ENCODE measurements around the gene CCNF.

CCNF gene

GRCh38 chr16:2493605-2494004, 64.4 kb downstream of the CCNF start:
- ChIA-PET POLR2A (no interaction called here), CTCF (interaction anchor here (8.1 kb wide), 1 partner anchor 8 kb away, joined by 36 read pairs; no protein-coding TSS in a partner anchor)
- no peak for DNase-seq (ENCODE audit: extremely low spot score)
- TF ChIP-seq CTCF (IDR thresholded peaks at IDR 0.05; ENCODE audit: control extremely low read depth, extremely low read depth, low read depth, missing control alignments): no peak

- no peak for TF ChIP-seq CTCF (IDR thresholded peaks at IDR 0.05; ENCODE audit: control extremely low read depth, extremely low read depth, low read depth, missing control alignments)
- ChIA-PET CTCF (interaction anchor here (2.7 kb wide), 1 partner anchor 15 kb away, joined by 7 read pairs; no protein-coding TSS in a partner anchor), POLR2A (no interaction called here)
- DNase-seq (ENCODE audit: extremely low spot score): no peak
Measured at GRCh38 chr16:2494616-2495015, 65.4 kb downstream of the CCNF start.

GRCh38 chr16:2495041-2495440, 65.8 kb downstream of the CCNF start:
- POLR2A ChIA-PET: no interaction called here
- TF ChIP-seq CTCF (IDR thresholded peaks at IDR 0.05; ENCODE audit: control extremely low read depth, extremely low read depth, low read depth, missing control alignments): no peak
- DNase-seq (ENCODE audit: extremely low spot score): no peak
- CTCF ChIA-PET: interaction anchor here (2.7 kb wide), 1 partner anchor 15 kb away, joined by 7 read pairs; no protein-coding TSS in a partner anchor

- ChIA-PET CTCF (interaction anchor here (1.3 to 2.7 kb wide), 3 partner anchors 13 to 156 kb away, joined by 4 to 7 read pairs (median 4); partner anchors contain the start of gene ABCA3), POLR2A (no interaction called here)
- DNase-seq (ENCODE audit: extremely low spot score): no peak
- TF ChIP-seq CTCF (IDR thresholded peaks at IDR 0.05; ENCODE audit: control extremely low read depth, extremely low read depth, low read depth, missing control alignments): no peak
Measured at GRCh38 chr16:2496223-2497115, 67.2 kb downstream of the CCNF start.

GRCh38 chr16:2497116-2497630, 67.9 kb downstream of the CCNF start:
- no peak for DNase-seq (ENCODE audit: extremely low spot score)
- POLR2A ChIA-PET: no interaction called here
- no peak for TF ChIP-seq CTCF (IDR thresholded peaks at IDR 0.05; ENCODE audit: control extremely low read depth, extremely low read depth, low read depth, missing control alignments)
- CTCF ChIA-PET: interaction anchor here (1.3 kb wide), 2 partner anchors 74 to 157 kb away, joined by 4 read pairs; partner anchors contain the start of gene ABCA3

- ChIA-PET CTCF (no interaction called here), POLR2A (no interaction called here)
- no peak for DNase-seq (ENCODE audit: extremely low spot score)
- no peak for TF ChIP-seq CTCF (IDR thresholded peaks at IDR 0.05; ENCODE audit: control extremely low read depth, extremely low read depth, low read depth, missing control alignments)
Measured at GRCh38 chr16:2497695-2498484, 68.6 kb downstream of the CCNF start.
